ENCODE results near the gene MAP3K2.
"Not testable (repeated sequence)": the region's sequence is repeated elsewhere in the genome, so short reads cannot be mapped to it uniquely, and the experiment has no call there.

The MAP3K2 gene

GRCh38 chr2:127413200-127413599, 25.4 kb upstream of the MAP3K2 start:
- H3K4ac ChIP-seq (ENCODE audit: low read length) = no peak overlapping the region
- H3K14ac ChIP-seq (ENCODE audit: low read length) = no peak overlapping the region
- no peak overlapping the region for H3K4me2 ChIP-seq (ENCODE audit: insufficient read depth, low read length, poor library complexity, severe bottlenecking)
- WGBS, 2 donors (ENCODE audit: extremely low coverage in 2 of 2, insufficient read length in 2 of 2, insufficient replicate concordance in 1 of 2) = no CpG with 5 or more reads among the region's 3 CpGs
- H2BK120ac ChIP-seq (ENCODE audit: low read depth, low read length) = no peak overlapping the region
- H3K4me3 ChIP-seq (ENCODE audit: low read length in 2 of 2) = no peak overlapping the region
- peaks cover 0 to 7% of the 10 kb centered on the region in 2 donors for H3K4me1 ChIP-seq (ENCODE audit: control insufficient read depth in 2 of 2, insufficient read depth in 1 of 2, low read depth in 1 of 2, low read length in 2 of 2)
- no peak overlapping the region for H4K91ac ChIP-seq (ENCODE audit: low read depth, low read length, poor library complexity)
- H3K27ac ChIP-seq (replicated peaks; ENCODE audit: low read length) = no peak overlapping the region
- no peak overlapping the region for H2BK12ac ChIP-seq (ENCODE audit: low read length)
- H3K36me3 ChIP-seq (replicated peaks in 1 of 2; ENCODE audit: control insufficient read depth in 2 of 2, insufficient read depth in 2 of 2, low read length in 2 of 2) = no peaks in the 10 kb centered on the region
- H3K9ac ChIP-seq (ENCODE audit: low read depth, low read length, poor library complexity) = no peak overlapping the region
- H3K27me3 ChIP-seq (ENCODE audit: control insufficient read depth in 3 of 3, insufficient read depth in 3 of 3, low read depth in 1 of 3, low read length in 3 of 3) = peaks cover 5 to 36% (median 19%) of the 10 kb centered on the region in 3 experiments
- no peak overlapping the region for H3K23ac ChIP-seq (ENCODE audit: low read depth, low read length, poor library complexity)
- H2AK5ac ChIP-seq (ENCODE audit: low read depth, low read length) = no peak overlapping the region
- H3K9me3 ChIP-seq (replicated peaks in 1 of 2; ENCODE audit: control insufficient read depth in 2 of 2, insufficient read depth in 1 of 2, low read depth in 1 of 2, low read length in 2 of 2) = peaks cover 0 to 7% of the 10 kb centered on the region in 2 donors
- DNase-seq (ENCODE audit: low spot score) = no peak
- no peak overlapping the region for H2BK15ac ChIP-seq (ENCODE audit: low read length)
- no peak overlapping the region for H3K18ac ChIP-seq (ENCODE audit: low read length)
- no peaks in the 10 kb centered on the region for H3K79me1 ChIP-seq (ENCODE audit: low read depth, low read length)
- no peak overlapping the region for H2AFZ ChIP-seq (ENCODE audit: low read length)
- H2BK5ac ChIP-seq (ENCODE audit: low read length) = no peak overlapping the region
- H4K8ac ChIP-seq (ENCODE audit: low read depth, low read length) = no peak overlapping the region

DNA sequence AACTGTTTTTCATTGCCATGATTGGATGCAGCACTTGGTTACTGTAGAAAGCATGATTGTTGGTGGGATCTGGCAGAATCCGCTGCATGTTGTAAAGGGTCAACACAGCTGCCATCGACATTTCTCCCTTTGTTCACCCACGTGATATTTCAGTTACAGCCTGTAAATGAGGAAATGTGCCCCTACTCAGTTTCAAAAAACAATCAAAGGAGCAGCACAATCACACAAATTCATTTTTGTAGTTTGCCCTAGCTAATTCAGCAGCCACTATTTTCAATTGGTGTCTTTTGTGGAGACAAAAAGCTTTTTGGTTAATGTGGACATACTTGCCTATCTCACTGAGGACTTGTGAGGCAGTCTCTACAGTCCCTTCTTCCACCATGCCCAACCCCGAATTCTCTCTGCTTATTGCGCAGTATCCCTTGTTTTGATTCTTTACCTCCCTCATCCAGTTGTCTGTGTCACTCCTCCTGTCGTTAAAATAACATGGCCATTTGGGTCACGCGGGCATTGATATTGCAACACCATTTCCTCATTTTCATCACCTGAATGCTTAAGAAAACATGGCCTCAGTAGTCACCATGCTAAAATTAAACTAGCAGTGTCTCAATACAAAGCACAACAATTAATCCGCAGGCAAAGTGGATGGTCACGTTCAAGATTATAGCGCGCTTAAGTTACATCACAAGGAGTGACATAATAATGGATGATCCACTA, 24.0 kb upstream of the MAP3K2 start:
- Histone ChIP-seq H3K4ac (ENCODE audit: low read length) (no peak overlapping the region), H3K9ac (ENCODE audit: low read depth, low read length, poor library complexity) (no peak overlapping the region), H3K4me3 (ENCODE audit: low read length in 2 of 2) (no peak overlapping the region), H3K27me3 (ENCODE audit: control insufficient read depth in 3 of 3, insufficient read depth in 3 of 3, low read depth in 1 of 3, low read length in 3 of 3) (peaks cover 5 to 22% (median 11%) of the 10 kb centered on the region in 3 experiments), H2BK15ac (ENCODE audit: low read length) (no peak overlapping the region), H3K9me3 (replicated peaks in 1 of 2; ENCODE audit: control insufficient read depth in 2 of 2, insufficient read depth in 1 of 2, low read depth in 1 of 2, low read length in 2 of 2) (peaks cover 0 to 7% of the 10 kb centered on the region in 2 donors), H4K8ac (ENCODE audit: low read depth, low read length) (no peak overlapping the region), H2AFZ (ENCODE audit: low read length) (peak overlapping the region; percentile 47), H3K4me2 (ENCODE audit: insufficient read depth, low read length, poor library complexity, severe bottlenecking) (no peak overlapping the region), H3K14ac (ENCODE audit: low read length) (no peak overlapping the region), H2BK5ac (ENCODE audit: low read length) (no peak overlapping the region), H2BK12ac (ENCODE audit: low read length) (no peak overlapping the region), H2BK120ac (ENCODE audit: low read depth, low read length) (no peak overlapping the region), H3K79me1 (ENCODE audit: low read depth, low read length) (no peaks in the 10 kb centered on the region), H4K91ac (ENCODE audit: low read depth, low read length, poor library complexity) (no peak overlapping the region), H3K36me3 (replicated peaks in 1 of 2; ENCODE audit: control insufficient read depth in 2 of 2, insufficient read depth in 2 of 2, low read length in 2 of 2) (no peaks in the 10 kb centered on the region), H3K27ac (replicated peaks; ENCODE audit: low read length) (no peak overlapping the region), H3K4me1 (ENCODE audit: control insufficient read depth in 2 of 2, insufficient read depth in 1 of 2, low read depth in 1 of 2, low read length in 2 of 2) (peaks cover 0 to 9% of the 10 kb centered on the region in 2 donors), H3K18ac (ENCODE audit: low read length) (no peak overlapping the region), H2AK5ac (ENCODE audit: low read depth, low read length) (no peak overlapping the region), H3K23ac (ENCODE audit: low read depth, low read length, poor library complexity) (no peak overlapping the region)
- WGBS, 2 donors (ENCODE audit: extremely low coverage in 2 of 2, insufficient read length in 2 of 2, insufficient replicate concordance in 1 of 2) = no CpG with 5 or more reads among the region's 12 CpGs
- no peak for DNase-seq (ENCODE audit: low spot score)

- no peak overlapping the region for H2BK120ac ChIP-seq (ENCODE audit: low read depth, low read length)
- DNase-seq (ENCODE audit: low spot score) = no peak
- H3K18ac ChIP-seq (ENCODE audit: low read length) = no peak overlapping the region
- WGBS, 2 donors (ENCODE audit: extremely low coverage in 2 of 2, insufficient read length in 2 of 2, insufficient replicate concordance in 1 of 2) = no CpG with 5 or more reads among the region's 6 CpGs
- H3K36me3 ChIP-seq (replicated peaks in 1 of 2; ENCODE audit: control insufficient read depth in 2 of 2, insufficient read depth in 2 of 2, low read length in 2 of 2) = no peaks in the 10 kb centered on the region
- no peak overlapping the region for H4K91ac ChIP-seq (ENCODE audit: low read depth, low read length, poor library complexity)
- H2BK5ac ChIP-seq (ENCODE audit: low read length) = no peak overlapping the region
- H2BK12ac ChIP-seq (ENCODE audit: low read length) = no peak overlapping the region
- no peak overlapping the region for H3K9ac ChIP-seq (ENCODE audit: low read depth, low read length, poor library complexity)
- H3K27ac ChIP-seq (replicated peaks; ENCODE audit: low read length) = no peak overlapping the region
- H3K4me3 ChIP-seq (ENCODE audit: low read length in 2 of 2) = no peak overlapping the region
- H3K4ac ChIP-seq (ENCODE audit: low read length) = no peak overlapping the region
- peak overlapping the region; percentile 47 for H2AFZ ChIP-seq (ENCODE audit: low read length)
- peaks cover 0 to 7% of the 10 kb centered on the region in 2 donors for H3K9me3 ChIP-seq (replicated peaks in 1 of 2; ENCODE audit: control insufficient read depth in 2 of 2, insufficient read depth in 1 of 2, low read depth in 1 of 2, low read length in 2 of 2)
- H3K27me3 ChIP-seq (ENCODE audit: control insufficient read depth in 3 of 3, insufficient read depth in 3 of 3, low read depth in 1 of 3, low read length in 3 of 3) = peaks cover under 1 to 15% (median 3%) of the 10 kb centered on the region in 3 experiments
- H4K8ac ChIP-seq (ENCODE audit: low read depth, low read length) = no peak overlapping the region
- H3K14ac ChIP-seq (ENCODE audit: low read length) = no peak overlapping the region
- no peaks in the 10 kb centered on the region for H3K79me1 ChIP-seq (ENCODE audit: low read depth, low read length)
- no peak overlapping the region for H2AK5ac ChIP-seq (ENCODE audit: low read depth, low read length)
- no peak overlapping the region for H2BK15ac ChIP-seq (ENCODE audit: low read length)
- no peak overlapping the region for H3K4me2 ChIP-seq (ENCODE audit: insufficient read depth, low read length, poor library complexity, severe bottlenecking)
- H3K23ac ChIP-seq (ENCODE audit: low read depth, low read length, poor library complexity) = no peak overlapping the region
- peaks cover 0 to 5% of the 10 kb centered on the region in 2 donors for H3K4me1 ChIP-seq (ENCODE audit: control insufficient read depth in 2 of 2, insufficient read depth in 1 of 2, low read depth in 1 of 2, low read length in 2 of 2)
These were observed 23.3 kb upstream of the MAP3K2 start for GRCh38 chr2:127410871-127411652.

DNA sequence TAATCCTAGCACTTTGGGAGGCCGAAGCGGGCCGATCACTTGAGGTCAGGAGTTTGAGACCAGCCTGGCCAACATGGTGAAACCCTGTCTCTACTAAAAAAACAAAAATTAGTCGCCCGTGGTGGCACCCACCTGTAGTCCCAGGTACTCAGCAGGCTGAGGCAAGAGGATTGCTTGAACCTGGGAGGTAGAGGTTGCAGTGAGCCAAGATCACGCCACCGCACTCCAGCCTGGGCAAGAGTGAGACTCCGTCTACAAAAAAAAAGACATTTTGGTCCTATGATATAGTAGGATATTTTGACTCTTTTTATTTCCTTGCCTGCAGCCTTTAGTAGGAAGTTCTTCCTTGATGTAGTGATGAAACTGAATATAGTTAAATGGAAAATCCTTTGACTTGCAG, 21.9 kb upstream of the MAP3K2 start:
- DNase-seq (ENCODE audit: low spot score); H3K4me1 ChIP-seq (ENCODE audit: control insufficient read depth in 2 of 2, insufficient read depth in 1 of 2, low read depth in 1 of 2, low read length in 2 of 2); H3K18ac ChIP-seq (ENCODE audit: low read length); H3K36me3 ChIP-seq (replicated peaks in 1 of 2; ENCODE audit: control insufficient read depth in 2 of 2, insufficient read depth in 2 of 2, low read length in 2 of 2); H3K9me3 ChIP-seq (replicated peaks in 1 of 2; ENCODE audit: control insufficient read depth in 2 of 2, insufficient read depth in 1 of 2, low read depth in 1 of 2, low read length in 2 of 2); H3K79me1 ChIP-seq (ENCODE audit: low read depth, low read length); H3K4me2 ChIP-seq (ENCODE audit: insufficient read depth, low read length, poor library complexity, severe bottlenecking); H3K27ac ChIP-seq (replicated peaks; ENCODE audit: low read length); H2AK5ac ChIP-seq (ENCODE audit: low read depth, low read length); H3K23ac ChIP-seq (ENCODE audit: low read depth, low read length, poor library complexity); H3K9ac ChIP-seq (ENCODE audit: low read depth, low read length, poor library complexity); H3K4me3 ChIP-seq (ENCODE audit: low read length in 2 of 2); H2BK12ac ChIP-seq (ENCODE audit: low read length); H2BK120ac ChIP-seq (ENCODE audit: low read depth, low read length); H3K4ac ChIP-seq (ENCODE audit: low read length); H2BK15ac ChIP-seq (ENCODE audit: low read length); H3K27me3 ChIP-seq (ENCODE audit: control insufficient read depth in 3 of 3, insufficient read depth in 3 of 3, low read depth in 1 of 3, low read length in 3 of 3); H4K8ac ChIP-seq (ENCODE audit: low read depth, low read length); H2BK5ac ChIP-seq (ENCODE audit: low read length); H4K91ac ChIP-seq (ENCODE audit: low read depth, low read length, poor library complexity); H2AFZ ChIP-seq (ENCODE audit: low read length); H3K14ac ChIP-seq (ENCODE audit: low read length): not testable (repeated sequence)
- no CpG with 5 or more reads among the region's 8 CpGs for WGBS, 2 donors (ENCODE audit: extremely low coverage in 2 of 2, insufficient read length in 2 of 2, insufficient replicate concordance in 1 of 2)
